ENCODE measurements around the gene MKKS. TPM values are rescaled to one million over a fixed set of nuclear protein-coding genes. Genes with fewer than 3 reads are reported as not detected.

The MKKS gene
- total RNA-seq, 1 experiment from 2014 or later = 19.9 TPM

GRCh38 chr20:10415013-10415650 lies 18.9 kb downstream of the MKKS start:
- no TSS peak for BruUV-seq (replicated peaks)
- POLR2A ChIA-PET = no interaction called here
- H3K9ac ChIP-seq (ENCODE audit: low read length) = no peak overlapping the region

More at GRCh38 chr20:10415013-10415650, 18.9 kb downstream of the MKKS start:
- ChIA-PET RAD21 (ENCODE audit: low non-redundant PET in 1 of 2, low total read pairs in 2 of 2, uncharacterized antibody in 2 of 2, unreplicated experiment in 2 of 2) (no interaction called here), CTCF (no interaction called here)
- DNase-seq (ENCODE audit: low read depth, low spot score) (no peak), ATAC-seq (no peak)
- H3K79me2 ChIP-seq (ENCODE audit: insufficient read depth, low read length) = peaks cover 54% of the 10 kb centered on the region
- no peak overlapping the region for H2AFZ ChIP-seq (ENCODE audit: low read depth, low read length, poor library complexity, severe bottlenecking)
- intact Hi-C loops (cut with micrococcal nuclease) = no loop called here
- H3K4me2 ChIP-seq (ENCODE audit: low read length) = no peak overlapping the region
- TF ChIP-seq FOSL1 (IDR thresholded peaks at IDR 0.05; ENCODE audit: low read depth) (no peak), CEBPB (IDR thresholded peaks at IDR 0.05; ENCODE audit: low read depth) (no peak), ZFX (IDR thresholded peaks at IDR 0.05) (no peak), REST (IDR thresholded peaks at IDR 0.05; ENCODE audit: low read depth) (no peak), JUND (IDR thresholded peaks at IDR 0.05) (no peak), EZH2phosphoT487 (IDR thresholded peaks at IDR 0.05; ENCODE audit: borderline replicate concordance) (no peak)
- peaks cover 4% of the 10 kb centered on the region in 2 experiments; a peak in 3 of 4 replicates for H3K36me3 ChIP-seq (ENCODE audit: control insufficient read depth in 1 of 2, insufficient read depth in 2 of 2, low read length in 2 of 2)
- peaks cover 21 to 25% of the 10 kb centered on the region in 2 experiments for H3K4me1 ChIP-seq (ENCODE audit: control insufficient read depth in 1 of 2, insufficient read depth in 2 of 2, low read length in 2 of 2)
- no peak overlapping the region for H3K4me3 ChIP-seq (replicated peaks in 1 of 2; ENCODE audit: low read depth in 1 of 2, low read length in 2 of 2)
- 0 out of 2 replicates have a peak, but pooled peaks cover 2% of the 10 kb centered on the region for H4K20me1 ChIP-seq (ENCODE audit: insufficient read depth)
- no peak overlapping the region for H3K27ac ChIP-seq (ENCODE audit: low read depth, low read length)
- no peaks in the 10 kb centered on the region for H3K9me2 ChIP-seq (ENCODE audit: insufficient read depth)
- H3K9me3 ChIP-seq (ENCODE audit: control insufficient read depth in 1 of 2, insufficient read depth in 1 of 2, low read depth in 1 of 2, low read length in 2 of 2) = no peaks in the 10 kb centered on the region
- no peaks in the 10 kb centered on the region for H3K27me3 ChIP-seq (ENCODE audit: insufficient read depth, low read length)

Data from HCT116 (cell line).